Astrocyte of the hippocampus (primary cell): ENCODE measurements around the gene SLC6A13.
"Not testable (repeated sequence)": the region's sequence is repeated elsewhere in the genome, so short reads cannot be mapped to it uniquely, and the experiment has no call there.

Experiments used
- DNase-seq: peaks from one replicate; pipeline ENCODE4 v3.0.0; 2011; ENCODE audit warnings: low read depth, low spot score

SLC6A13 gene

GRCh38 chr12:197911-198695 is 64.5 kb downstream of the SLC6A13 start:
- no peak for DNase-seq

GRCh38 chr12:197347-197746 is 65.3 kb downstream of the SLC6A13 start:
- DNase-seq, result no peak

GRCh38 chr12:196436-196835 is 66.2 kb downstream of the SLC6A13 start:
- DNase-seq, result no peak

- DNase-seq, result no peak
Observed at GRCh38 chr12:195951-196350, 66.7 kb downstream of the SLC6A13 start.

GRCh38 chr12:195156-195555 is 67.5 kb downstream of the SLC6A13 start:
- no peak for DNase-seq

- no peak for DNase-seq
Observed at GRCh38 chr12:194276-194675, 68.4 kb downstream of the SLC6A13 start.

GRCh38 chr12:193261-193660 is 69.4 kb downstream of the SLC6A13 start:
- DNase-seq, result no peak

GRCh38 chr12:191541-191940 is 71.1 kb downstream of the SLC6A13 start:
- DNase-seq, result no peak

GRCh38 chr12:190881-191280 is 71.8 kb downstream of the SLC6A13 start:
- DNase-seq, result no peak

GRCh38 chr12:189622-189962 is 73.0 kb downstream of the SLC6A13 start:
- no peak for DNase-seq

GRCh38 chr12:188910-189621 is 73.6 kb downstream of the SLC6A13 start:
- DNase-seq, result peak; percentile 84

GRCh38 chr12:187986-188909 is 74.4 kb downstream of the SLC6A13 start:
- DNase-seq, result not testable (repeated sequence)

- no peak for DNase-seq
Observed at GRCh38 chr12:186006-186625, 76.5 kb downstream of the SLC6A13 start.

GRCh38 chr12:185576-185955 is 77.1 kb downstream of the SLC6A13 start:
- no peak for DNase-seq

GRCh38 chr12:184811-185575 is 77.6 kb downstream of the SLC6A13 start:
- no peak for DNase-seq

GRCh38 chr12:182381-182892 is 80.2 kb downstream of the SLC6A13 start:
- DNase-seq, result peak; percentile 77

- DNase-seq, result no peak
Observed at GRCh38 chr12:181921-182320, 80.7 kb downstream of the SLC6A13 start.

- no peak for DNase-seq
Observed at GRCh38 chr12:180445-180844, 82.2 kb downstream of the SLC6A13 start.

GRCh38 chr12:179885-180284 is 82.8 kb downstream of the SLC6A13 start:
- DNase-seq, result no peak

- DNase-seq, result no peak
Observed at GRCh38 chr12:179131-179884, 83.3 kb downstream of the SLC6A13 start.
